Neural progenitor cell (in vitro differentiated cells): Measurements from ENCODE around the gene GABBR1. TPM values are rescaled to one million over a fixed set of nuclear protein-coding genes. Genes with fewer than 3 reads are reported as not detected.

Source experiments
- DNase-seq: peaks from one replicate; pipeline ENCODE4 v3.0.0-alpha.2; 2016; ENCODE audit warnings: low spot score
- H2AFZ ChIP-seq: fragments of 200-600 bp; sonication (generic); replicated peaks from 2 replicates; pipeline ENCODE4 v1.6.1; 2016; ENCODE audit warnings: antibody characterized with exemption
- H3F3A ChIP-seq: fragments of 200-600 bp; sonication (generic); 2 replicates; pipeline ENCODE4 v1.6.1; 2016; ENCODE audit warnings: antibody characterized with exemption, low read depth
- H3K27ac ChIP-seq: fragments of 200-600 bp; sonication (generic); 2 replicates; pipeline ENCODE4 v1.5.1; 2016; ENCODE audit warnings: mild to moderate bottlenecking
- H3K27me3 ChIP-seq: fragments of 200-600 bp; sonication (generic); 2 replicates; pipeline ENCODE4 v1.6.1; 2016; ENCODE audit warnings: mild to moderate bottlenecking, moderate library complexity
- H3K36me3 ChIP-seq: fragments of 200-600 bp; sonication (generic); 2 replicates; pipeline ENCODE4 v1.5.1; 2016
- H3K4me1 ChIP-seq: fragments of 200-600 bp; sonication (generic); 2 replicates; pipeline ENCODE4 v1.6.1; 2016; ENCODE audit warnings: mixed run types
- H3K4me2 ChIP-seq: fragments of 200-600 bp; sonication (generic); 2 replicates; pipeline ENCODE4 v1.6.1; 2016
- H3K4me3 ChIP-seq: fragments of 200-600 bp; sonication (generic); 2 replicates; pipeline ENCODE4 v1.5.1; 2016
- H3K79me2 ChIP-seq: fragments of 200-600 bp; sonication (generic); 2 replicates; pipeline ENCODE4 v1.6.1; 2016; ENCODE audit warnings: low read depth
- H3K9ac ChIP-seq: fragments of 200-600 bp; sonication (generic); 2 replicates; pipeline ENCODE4 v1.6.1; 2016
- H3K9me3 ChIP-seq: fragments of 200-600 bp; sonication (generic); 2 replicates; pipeline ENCODE4 v1.5.1; 2016; ENCODE audit warnings: low read depth
- H4K20me1 ChIP-seq: fragments of 200-600 bp; sonication (generic); 2 replicates; pipeline ENCODE4 v1.6.1; 2016; ENCODE audit warnings: low read depth
- H3K27ac Mint-ChIP-seq: 3 replicates; pipeline ENCODE4 v1.8.0; 2021; ENCODE audit warnings: mixed read lengths
- H3K27me3 Mint-ChIP-seq: 2 replicates; pipeline ENCODE4 v1.8.0; 2022; ENCODE audit warnings: low read depth, mild to moderate bottlenecking, inconsistent platforms, moderate library complexity, mixed read lengths; ENCODE audit not compliant: insufficient read depth
- H3K36me3 Mint-ChIP-seq: 3 replicates; pipeline ENCODE4 v1.8.0; 2021; ENCODE audit warnings: mixed read lengths
- H3K4me1 Mint-ChIP-seq: 3 replicates; pipeline ENCODE4 v1.8.0; 2021; ENCODE audit warnings: mixed read lengths
- H3K4me3 Mint-ChIP-seq: 3 replicates; pipeline ENCODE4 v1.8.0; 2021; ENCODE audit warnings: mild to moderate bottlenecking, moderate library complexity, mixed read lengths
- H3K9me3 Mint-ChIP-seq: 3 replicates; pipeline ENCODE4 v1.8.0; 2020; ENCODE audit warnings: mixed read lengths
- EZH2 ChIP-seq: fragments of 200-600 bp; sonication (generic); IDR thresholded peaks from 2 replicates; pipeline ENCODE4 v1.6.1; 2017; ENCODE audit warnings: antibody characterized with exemption, mild to moderate bottlenecking, moderate library complexity
- EZH2phosphoT487 ChIP-seq: fragments of 200-600 bp; sonication (generic); IDR thresholded peaks from 2 replicates; pipeline ENCODE4 v1.6.1; 2017; ENCODE audit warnings: antibody characterized with exemption
- total RNA-seq: library from RNA; depleted of rRNA; stranded (reverse); fragments of >200 nt; gene quantifications from 2 replicates; pipeline ENCODE4 v1.2.3, GENCODE V29; 2015; ENCODE audit warnings: low replicate concordance
- TF ChIP-seq, protein P1 (sequence below): fragments of 200-600 bp; sonication (generic); IDR thresholded peaks from 2 replicates; pipeline ENCODE4 v1.5.1; 2017; ENCODE audit warnings: antibody characterized with exemption, mild to moderate bottlenecking

GABBR1 gene
- total RNA-seq, 1 donor from 2014 or later: 25.4 TPM

DNA sequence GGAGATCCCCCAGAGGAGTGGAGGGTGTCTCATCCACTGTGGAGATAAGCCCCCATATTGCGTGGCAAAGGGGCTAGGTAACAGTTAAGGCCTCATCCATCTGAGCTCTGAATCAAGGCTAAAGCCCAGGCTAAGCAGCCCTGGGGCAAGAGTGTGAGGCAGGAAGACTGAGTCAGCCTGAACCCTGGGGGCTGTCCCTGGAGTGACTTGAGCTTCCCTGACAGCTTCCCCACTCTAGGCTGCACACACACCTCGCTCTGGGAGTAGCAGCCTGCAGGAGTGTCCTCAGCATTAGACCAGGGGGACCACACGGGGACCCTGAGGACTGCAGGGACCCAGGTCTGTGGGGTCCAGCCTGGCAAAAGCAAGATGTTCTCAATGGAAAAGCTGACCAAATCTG, 101.3 kb downstream of the GABBR1 start:
- no peaks in the 10 kb centered on the region for H3K79me2 ChIP-seq
- H3K27me3 ChIP-seq: no peaks in the 10 kb centered on the region
- H3K9ac ChIP-seq: no peak overlapping the region
- no peaks in the 10 kb centered on the region for H3K9me3 Mint-ChIP-seq
- no peaks in the 10 kb centered on the region for H4K20me1 ChIP-seq
- H3K4me3 Mint-ChIP-seq: no peak overlapping the region
- H3K4me3 ChIP-seq: no peak overlapping the region
- H3K4me1 ChIP-seq: no peaks in the 10 kb centered on the region
- H3K9me3 ChIP-seq: no peaks in the 10 kb centered on the region
- H2AFZ ChIP-seq: no peak overlapping the region
- H3K27ac ChIP-seq: no peak overlapping the region
- no peaks in the 10 kb centered on the region for H3F3A ChIP-seq
- H3K27ac Mint-ChIP-seq: no peak overlapping the region
- DNase-seq: no peak
- H3K27me3 Mint-ChIP-seq: no peaks in the 10 kb centered on the region
- H3K36me3 ChIP-seq: no peaks in the 10 kb centered on the region
- H3K4me2 ChIP-seq: no peak overlapping the region
- TF ChIP-seq EZH2 (no peak), EZH2phosphoT487 (no peak)
- TF ChIP-seq, protein P1, sequence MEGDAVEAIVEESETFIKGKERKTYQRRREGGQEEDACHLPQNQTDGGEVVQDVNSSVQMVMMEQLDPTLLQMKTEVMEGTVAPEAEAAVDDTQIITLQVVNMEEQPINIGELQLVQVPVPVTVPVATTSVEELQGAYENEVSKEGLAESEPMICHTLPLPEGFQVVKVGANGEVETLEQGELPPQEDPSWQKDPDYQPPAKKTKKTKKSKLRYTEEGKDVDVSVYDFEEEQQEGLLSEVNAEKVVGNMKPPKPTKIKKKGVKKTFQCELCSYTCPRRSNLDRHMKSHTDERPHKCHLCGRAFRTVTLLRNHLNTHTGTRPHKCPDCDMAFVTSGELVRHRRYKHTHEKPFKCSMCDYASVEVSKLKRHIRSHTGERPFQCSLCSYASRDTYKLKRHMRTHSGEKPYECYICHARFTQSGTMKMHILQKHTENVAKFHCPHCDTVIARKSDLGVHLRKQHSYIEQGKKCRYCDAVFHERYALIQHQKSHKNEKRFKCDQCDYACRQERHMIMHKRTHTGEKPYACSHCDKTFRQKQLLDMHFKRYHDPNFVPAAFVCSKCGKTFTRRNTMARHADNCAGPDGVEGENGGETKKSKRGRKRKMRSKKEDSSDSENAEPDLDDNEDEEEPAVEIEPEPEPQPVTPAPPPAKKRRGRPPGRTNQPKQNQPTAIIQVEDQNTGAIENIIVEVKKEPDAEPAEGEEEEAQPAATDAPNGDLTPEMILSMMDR: no peak
- H3K36me3 Mint-ChIP-seq: no peaks in the 10 kb centered on the region
- H3K4me1 Mint-ChIP-seq: no peaks in the 10 kb centered on the region

DNA sequence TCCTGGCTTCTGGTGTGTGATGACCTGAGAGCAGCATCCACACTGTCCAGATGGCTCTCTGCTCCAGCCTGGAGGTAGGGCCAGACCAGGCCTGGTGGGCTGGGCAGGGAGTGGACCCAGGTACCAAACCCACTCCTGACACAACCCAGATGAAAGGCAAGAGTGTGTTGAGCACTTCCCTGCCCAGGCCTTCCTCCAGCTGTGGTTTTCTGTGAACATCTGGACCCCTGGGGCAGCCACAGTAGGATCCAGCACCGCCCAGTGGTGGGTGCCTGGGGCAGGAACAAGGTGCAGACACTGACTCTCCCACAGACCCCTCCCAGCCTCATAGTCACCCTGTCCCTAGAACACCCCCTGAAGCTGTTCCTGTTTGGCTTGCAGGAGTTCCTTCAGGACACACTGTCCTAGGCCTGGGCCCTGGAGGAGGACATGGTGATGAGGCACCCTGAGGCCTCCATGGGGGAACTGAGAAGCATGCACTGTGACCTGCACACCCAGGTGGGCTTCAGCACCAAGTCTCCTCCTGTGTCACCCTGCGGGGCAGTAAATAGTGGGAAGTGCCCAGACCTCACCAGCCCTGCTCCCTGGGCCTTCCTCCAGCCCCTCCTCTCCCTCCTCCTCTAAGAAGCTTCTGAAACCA, 102.2 kb downstream of the GABBR1 start:
- no peaks in the 10 kb centered on the region for H3K36me3 ChIP-seq
- TF ChIP-seq, protein P1: no peak
- TF ChIP-seq EZH2phosphoT487 (no peak), EZH2 (no peak)
- H3K27ac ChIP-seq: no peak overlapping the region
- no peaks in the 10 kb centered on the region for H3K27me3 ChIP-seq
- no peaks in the 10 kb centered on the region for H3K36me3 Mint-ChIP-seq
- H2AFZ ChIP-seq: no peak overlapping the region
- no peaks in the 10 kb centered on the region for H3K79me2 ChIP-seq
- H3F3A ChIP-seq: no peaks in the 10 kb centered on the region
- H3K4me2 ChIP-seq: no peak overlapping the region
- no peak overlapping the region for H3K9ac ChIP-seq
- H3K27me3 Mint-ChIP-seq: no peaks in the 10 kb centered on the region
- no peaks in the 10 kb centered on the region for H3K9me3 ChIP-seq
- no peak overlapping the region for H3K27ac Mint-ChIP-seq
- H3K4me1 Mint-ChIP-seq: no peaks in the 10 kb centered on the region
- no peaks in the 10 kb centered on the region for H3K9me3 Mint-ChIP-seq
- no peak overlapping the region for H3K4me3 ChIP-seq
- H3K4me3 Mint-ChIP-seq: no peak overlapping the region
- H4K20me1 ChIP-seq: no peaks in the 10 kb centered on the region
- H3K4me1 ChIP-seq: no peaks in the 10 kb centered on the region
- DNase-seq: no peak

DNA sequence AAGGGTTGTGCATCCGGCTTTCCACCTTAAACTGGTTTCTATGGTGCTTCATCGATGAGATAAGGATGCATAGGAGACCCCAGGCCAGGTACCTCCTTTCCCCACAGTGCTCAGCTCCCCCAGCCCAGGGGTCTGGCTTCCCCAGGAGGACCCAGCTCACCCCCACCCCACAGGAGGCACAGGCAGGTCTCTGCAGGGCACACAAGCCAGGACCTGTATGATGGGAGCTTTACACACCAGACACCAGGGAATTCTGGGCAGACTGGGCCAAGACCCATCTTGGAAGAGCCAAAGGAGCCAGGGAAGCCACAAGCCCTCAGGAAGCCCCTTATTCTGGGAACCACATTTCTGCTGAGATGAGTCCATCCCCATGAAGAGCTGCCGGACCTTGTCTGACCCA, 103.0 kb downstream of the GABBR1 start:
- Mint-ChIP-seq H3K4me1 (no peaks in the 10 kb centered on the region), H3K36me3 (no peaks in the 10 kb centered on the region), H3K4me3 (no peak overlapping the region), H3K9me3 (no peaks in the 10 kb centered on the region), H3K27ac (no peak overlapping the region), H3K27me3 (no peaks in the 10 kb centered on the region)
- no peak overlapping the region for H3K4me2 ChIP-seq
- H3F3A ChIP-seq: no peaks in the 10 kb centered on the region
- no peaks in the 10 kb centered on the region for H3K9me3 ChIP-seq
- no peaks in the 10 kb centered on the region for H4K20me1 ChIP-seq
- TF ChIP-seq, protein P1: no peak
- no peak for TF ChIP-seq EZH2
- no peak for TF ChIP-seq EZH2phosphoT487
- no peaks in the 10 kb centered on the region for H3K27me3 ChIP-seq
- H2AFZ ChIP-seq: no peak overlapping the region
- no peak overlapping the region for H3K27ac ChIP-seq
- H3K9ac ChIP-seq: no peak overlapping the region
- H3K36me3 ChIP-seq: no peaks in the 10 kb centered on the region
- H3K79me2 ChIP-seq: no peaks in the 10 kb centered on the region
- H3K4me1 ChIP-seq: peaks cover 3% of the 10 kb centered on the region
- no peak overlapping the region for H3K4me3 ChIP-seq
- no peak for DNase-seq
